ENCODE results near the gene SLC36A2.

- TF ChIP-seq EZH2 (IDR thresholded peaks at IDR 0.05) = no peak
- no peak for TF ChIP-seq POLR2AphosphoS5 (IDR thresholded peaks at IDR 0.05; ENCODE audit: borderline replicate concordance, low read depth, low read length)
- no peak for TF ChIP-seq FOXP2 (optimal IDR thresholded peaks at IDR 0.05; ENCODE audit: control extremely low read depth, extremely low read length, insufficient read depth)
Measured at GRCh38 chr5:151384106-151384505, 36.7 kb upstream of the SLC36A2 start.

Measured in SK-N-MC (cell line).